ENCODE results near the gene MMD2. TPM values are rescaled to one million over a fixed set of nuclear protein-coding genes. Genes with fewer than 3 reads are reported as not detected.
A peak's percentile ranks its signal among the peaks of the same experiment; 100 is the strongest.
"Not testable (repeated sequence)": the region's sequence is repeated elsewhere in the genome, so short reads cannot be mapped to it uniquely, and the experiment has no call there.

The MMD2 gene
- not detected for total RNA-seq

GRCh38 chr7:4958477-4959301 is at the start of gene MMD2:
TSS of gene MMD2 (minus strand) at chr7:4959187. CDS start at chr7:4959017, 170 bp downstream.
- DNase-seq = no peak

GRCh38 chr7:5005066-5005465 is 46.1 kb upstream of the MMD2 start:
- DNase-seq = no peak

- DNase-seq = no peak
Measured at GRCh38 chr7:5001911-5002310, 42.9 kb upstream of the MMD2 start.

GRCh38 chr7:5001003-5001402 is 42.0 kb upstream of the MMD2 start:
- DNase-seq = no peak

- DNase-seq = no peak
Measured at GRCh38 chr7:4999369-4999950, 40.5 kb upstream of the MMD2 start.

- no peak for DNase-seq
Measured at GRCh38 chr7:4998910-4999309, 39.9 kb upstream of the MMD2 start.

- no peak for DNase-seq
Measured at GRCh38 chr7:4998244-4998643, 39.3 kb upstream of the MMD2 start.

GRCh38 chr7:4996696-4997222 is 37.8 kb upstream of the MMD2 start:
- DNase-seq = no peak

GRCh38 chr7:4995429-4995969 is 36.5 kb upstream of the MMD2 start:
- no peak for DNase-seq

GRCh38 chr7:4993471-4993870 is 34.5 kb upstream of the MMD2 start:
- no peak for DNase-seq

GRCh38 chr7:4982741-4983140 is 23.8 kb upstream of the MMD2 start:
- DNase-seq = not testable (repeated sequence)

GRCh38 chr7:4981295-4981890 is 22.4 kb upstream of the MMD2 start:
- DNase-seq = not testable (repeated sequence)

- not testable (repeated sequence) for DNase-seq
Measured at GRCh38 chr7:4975626-4976025, 16.6 kb upstream of the MMD2 start.

- DNase-seq = peak; percentile 92
Measured at GRCh38 chr7:4973728-4974198, 14.8 kb upstream of the MMD2 start.

GRCh38 chr7:4972446-4972845 is 13.5 kb upstream of the MMD2 start:
- DNase-seq = not testable (repeated sequence)

- no peak for DNase-seq
Measured at GRCh38 chr7:4965295-4966022, 6.5 kb upstream of the MMD2 start.

GRCh38 chr7:4964506-4964905 is 5.5 kb upstream of the MMD2 start:
- DNase-seq = no peak

- DNase-seq = no peak
Measured at GRCh38 chr7:4962872-4963775, 4.1 kb upstream of the MMD2 start.

- DNase-seq = no peak
Measured at GRCh38 chr7:4960363-4960762, 1.4 kb upstream of the MMD2 start.

- no peak for DNase-seq
Measured at GRCh38 chr7:4959893-4960292, 906 bp upstream of the MMD2 start.

GRCh38 chr7:4959306-4959705 is 319 bp upstream of the MMD2 start:
- no peak for DNase-seq

Measured in effector CD4-positive, alpha-beta T cell (primary cell).